Measurements from ENCODE around the gene ANGPTL8.
A peak's percentile ranks its signal among the peaks of the same experiment; 100 is the strongest.

GRCh38 chr19:11197291-11198174 lies 41.9 kb upstream of the ANGPTL8 start, which contains the start of gene KANK2:
- TF ChIP-seq POLR2A (IDR thresholded peaks at IDR 0.05) (no peak), CTCF (IDR thresholded peaks at IDR 0.05) (no peak), POLR2AphosphoS5 (IDR thresholded peaks at IDR 0.05) (peak in 2 of 3 donors; percentile 48 to 65)
